Thyroid gland (tissue), 4 donors: Measurements from ENCODE around the gene ATF7.

Experiments
- POLR2A ChIP-seq, 2 donors: fragments of 450-650 bp; IDR thresholded peaks; one replicate each; pipeline ENCODE4 v1.6.1; 2017; ENCODE audit warnings: antibody characterized with exemption in 2 of 2, mild to moderate bottlenecking in 2 of 2, moderate library complexity in 1 of 2
- TF ChIP-seq, protein P1 (sequence below), 6 experiments: fragments of 200-600 bp in 3 of 6; fragments of 450-650 bp in 3 of 6; sonication (generic) in 3 of 6; IDR thresholded peaks; one replicate each; pipeline ENCODE4 v1.5.1; 2016 to 2019; ENCODE audit warnings: antibody characterized with exemption in 6 of 6, mild to moderate bottlenecking in 2 of 6, inconsistent platforms in 1 of 6, moderate library complexity in 1 of 6

DNA sequence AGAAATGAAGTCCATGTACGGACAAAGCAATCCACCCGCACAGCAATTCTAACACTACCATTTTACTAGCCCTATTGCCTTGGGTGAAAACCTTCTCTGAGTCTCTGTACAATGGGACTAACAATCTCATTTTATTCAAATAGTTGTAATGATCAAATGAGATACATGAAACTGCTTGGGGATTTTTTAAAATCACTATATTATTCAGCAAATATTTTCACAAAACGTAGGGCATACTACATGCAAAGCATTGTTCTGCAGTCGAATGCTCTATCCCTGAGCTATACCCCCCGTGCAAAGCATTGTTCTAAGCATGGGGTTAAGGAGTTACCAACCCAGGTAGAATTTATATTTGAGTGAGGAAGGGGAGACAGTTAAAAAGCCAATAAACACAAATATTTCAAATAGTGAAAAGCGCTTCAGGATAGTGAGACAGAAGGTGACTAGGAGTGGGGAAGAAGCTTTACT lies 554 bp upstream of the ATF7 start:
- TF ChIP-seq, protein P1, sequence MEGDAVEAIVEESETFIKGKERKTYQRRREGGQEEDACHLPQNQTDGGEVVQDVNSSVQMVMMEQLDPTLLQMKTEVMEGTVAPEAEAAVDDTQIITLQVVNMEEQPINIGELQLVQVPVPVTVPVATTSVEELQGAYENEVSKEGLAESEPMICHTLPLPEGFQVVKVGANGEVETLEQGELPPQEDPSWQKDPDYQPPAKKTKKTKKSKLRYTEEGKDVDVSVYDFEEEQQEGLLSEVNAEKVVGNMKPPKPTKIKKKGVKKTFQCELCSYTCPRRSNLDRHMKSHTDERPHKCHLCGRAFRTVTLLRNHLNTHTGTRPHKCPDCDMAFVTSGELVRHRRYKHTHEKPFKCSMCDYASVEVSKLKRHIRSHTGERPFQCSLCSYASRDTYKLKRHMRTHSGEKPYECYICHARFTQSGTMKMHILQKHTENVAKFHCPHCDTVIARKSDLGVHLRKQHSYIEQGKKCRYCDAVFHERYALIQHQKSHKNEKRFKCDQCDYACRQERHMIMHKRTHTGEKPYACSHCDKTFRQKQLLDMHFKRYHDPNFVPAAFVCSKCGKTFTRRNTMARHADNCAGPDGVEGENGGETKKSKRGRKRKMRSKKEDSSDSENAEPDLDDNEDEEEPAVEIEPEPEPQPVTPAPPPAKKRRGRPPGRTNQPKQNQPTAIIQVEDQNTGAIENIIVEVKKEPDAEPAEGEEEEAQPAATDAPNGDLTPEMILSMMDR (IDR thresholded peaks at IDR 0.05): no peak
- no peak for TF ChIP-seq POLR2A (IDR thresholded peaks at IDR 0.05)
